GM12878 (cell line): Measurements from ENCODE around the gene TMEM163. TPM values are rescaled to one million over a fixed set of nuclear protein-coding genes. Genes with fewer than 3 reads are reported as not detected.

Experiments used
- ATAC-seq: fragments of 200-7000 bp; cut with Tn5 transposase; 3 replicates; pipeline ENCODE4 v1.9.1; 2020; ENCODE audit warnings: mild to moderate bottlenecking, moderate library complexity
- BruUV-seq: library from RNA; stranded (reverse); fragments of 400-500 nt; replicated peaks from 2 replicates; lab custom pipeline; 2021; lab: Mats Ljungman, UMichigan
- CTCF ChIA-PET: fragments of 300-600 bp; sonication (Branson Sonifier 250); formaldehyde crosslinking; extraction: SDS; loops from one replicate; lab custom pipeline; 2021; ENCODE audit warnings: inconsistent platforms; lab: Yijun Ruan, JAX
- POLR2A ChIA-PET: fragments of 350-600 bp; formaldehyde crosslinking; extraction: SDS; loops from one replicate; lab custom pipeline; 2021; ENCODE audit warnings: inconsistent platforms; lab: Charles Lee
- RAD21 ChIA-PET: fragments of 300-600 bp; sonication (Branson Sonifier 250); formaldehyde crosslinking; loops from one replicate; lab custom pipeline; 2023; ENCODE audit warnings: antibody characterized with exemption; ENCODE audit not compliant: unreplicated experiment; lab: Charles Lee
- SMC1A ChIA-PET: fragments of 300-600 bp; sonication (Branson Sonifier 250); formaldehyde crosslinking; loops from one replicate; lab custom pipeline; 2023; ENCODE audit not compliant: unreplicated experiment, uncharacterized antibody; lab: Charles Lee
- DNase-seq: peaks from one replicate; pipeline ENCODE4 v3.0.0-alpha.2; 2011; ENCODE audit warnings: low read depth, low spot score
- FAIRE-seq: peaks from 3 replicates; lab custom pipeline; 2011; peaks lifted over from hg19 to GRCh38; lab: Jason Lieb, UNC
- H2AFZ ChIP-seq: 2 replicates; pipeline ENCODE4 v1.6.0; 2011; ENCODE audit warnings: low read depth, low read length, control low read depth; ENCODE audit not compliant: control insufficient read depth
- H3K27ac ChIP-seq: 2 replicates; pipeline ENCODE4 v1.5.1; 2011; ENCODE audit warnings: control low read depth; ENCODE audit not compliant: control insufficient read depth, insufficient read depth
- H3K27me3 ChIP-seq, 2 experiments: replicated peaks in 1 of 2; 2 replicates each; pipeline versions ENCODE4 v1.6.0 to v1.6.1; 2011; ENCODE audit warnings: low read length in 1 of 2; ENCODE audit not compliant: control insufficient read depth in 2 of 2, insufficient read depth in 2 of 2
- H3K36me3 ChIP-seq, 2 experiments: 2 replicates each; pipeline ENCODE4 v1.5.1; 2011; ENCODE audit warnings: low read length in 1 of 2; ENCODE audit not compliant: control insufficient read depth in 2 of 2, insufficient read depth in 2 of 2
- H3K4me1 ChIP-seq: 2 replicates; pipeline ENCODE4 v1.6.1; 2011; ENCODE audit warnings: mild to moderate bottlenecking, low read length, moderate library complexity, mixed read lengths; ENCODE audit not compliant: control insufficient read depth, insufficient read depth
- H3K4me2 ChIP-seq: 2 replicates; pipeline ENCODE4 v1.6.0; 2011; ENCODE audit warnings: control low read depth; ENCODE audit not compliant: control insufficient read depth, insufficient read depth
- H3K4me3 ChIP-seq: fragments of 200-600 bp; sonication (generic); 2 replicates; pipeline ENCODE4 v1.5.1; 2016
- H3K79me2 ChIP-seq: 2 replicates; pipeline ENCODE4 v1.6.0; 2011; ENCODE audit warnings: low read length; ENCODE audit not compliant: control insufficient read depth, insufficient read depth
- H3K9ac ChIP-seq: 2 replicates; pipeline ENCODE4 v1.8.0; 2011; ENCODE audit warnings: low read length, control low read depth, mixed read lengths; ENCODE audit not compliant: control insufficient read depth, insufficient read depth
- H3K9me3 ChIP-seq: replicated peaks from 3 replicates; pipeline ENCODE4 v1.5.1; 2011; ENCODE audit warnings: mild to moderate bottlenecking, low read length; ENCODE audit not compliant: control insufficient read depth, insufficient read depth
- H4K20me1 ChIP-seq: 2 replicates; pipeline ENCODE4 v1.6.0; 2011; ENCODE audit not compliant: control insufficient read depth, insufficient read depth
- CBX5 ChIP-seq: sonication (generic); IDR thresholded peaks from 2 replicates; pipeline ENCODE4 v1.6.1; 2016; ENCODE audit warnings: low read depth, moderate library complexity, mild to moderate bottlenecking, inconsistent platforms
- CHD1 ChIP-seq: IDR thresholded peaks from 2 replicates; pipeline ENCODE4 v1.6.1; 2012; ENCODE audit warnings: low read depth, low read length, improper control_type of control experiment
- HDAC6 ChIP-seq: fragments of 200-600 bp; sonication (generic); IDR thresholded peaks from one replicate; pipeline ENCODE4 v1.8.0; 2017; ENCODE audit warnings: antibody characterized with exemption; ENCODE audit not compliant: unreplicated experiment
- HDGF ChIP-seq: fragments of 450-650 bp; IDR thresholded peaks from 2 replicates; pipeline ENCODE4 v1.6.1; 2016; ENCODE audit warnings: antibody characterized with exemption
- MEF2A ChIP-seq: IDR thresholded peaks from 2 replicates; pipeline ENCODE4 v1.6.1; 2011; ENCODE audit warnings: low read depth, mild to moderate bottlenecking, low read length, moderate library complexity; ENCODE audit not compliant: insufficient read depth
- POLR2AphosphoS5 ChIP-seq: IDR thresholded peaks from 2 replicates; pipeline ENCODE4 v1.6.1; 2011; ENCODE audit warnings: mild to moderate bottlenecking, low read length, inconsistent platforms
- RCOR1 ChIP-seq: conservative IDR thresholded peaks from 2 replicates; pipeline ENCODE4 v1.6.1; 2012; ENCODE audit warnings: low read depth, low read length, improper control_type of control experiment
- SMC3 ChIP-seq: IDR thresholded peaks from 2 replicates; pipeline ENCODE4 v1.6.1; 2011; ENCODE audit warnings: low read length, improper control_type of control experiment, borderline replicate concordance
- SREBF1 ChIP-seq: IDR thresholded peaks from 2 replicates; pipeline ENCODE4 v1.6.1; 2012; ENCODE audit warnings: mild to moderate bottlenecking, low read length
- SUPT20H ChIP-seq: IDR thresholded peaks from 2 replicates; pipeline ENCODE4 v1.6.1; 2011; ENCODE audit warnings: low read depth, mild to moderate bottlenecking, low read length, moderate library complexity, borderline replicate concordance; ENCODE audit not compliant: control insufficient read depth
- WRNIP1 ChIP-seq: IDR thresholded peaks from 2 replicates; pipeline ENCODE4 v1.6.1; 2011; ENCODE audit warnings: low read depth, low read length, improper control_type of control experiment, borderline replicate concordance
- WGBS: methylation state at CpG from one replicate; pipeline ENCODE4 v1.1.6; 2016; ENCODE audit warnings: low lambda C conversion rate; ENCODE audit not compliant: insufficient replicate concordance, insufficient coverage; ENCODE audit errors: missing lambda C conversion rate; 5-methylcytosine and 5-hydroxymethylcytosine counted together
- in situ Hi-C: fragments of 300-500 bp; cut with MboI; formaldehyde crosslinking; loops from 9 replicates; pipeline ENCODE4 v1.14.3; 2018; ENCODE audit warnings: mixed read lengths
- intact Hi-C: fragments of 100-400 bp; cut with micrococcal nuclease; formaldehyde crosslinking; loops from one replicate; pipeline ENCODE4 v1.14.2; 2022; ENCODE audit not compliant: unreplicated experiment
- polyA plus RNA-seq, 11 experiments: library from polyadenylated mRNA; depleted of rRNA in 4 of 11; unstranded in 6 of 11; stranded (reverse) in 5 of 11; fragments of >200 nt; fragmentation: Nextera tagmentation in 4 of 11; fragmentation: Illumina TruSeq in 1 of 11; extraction: Ambion mirVana in 4 of 11; extraction: Trizol in 1 of 11; gene quantifications; 1 replicate in 1 of 11; 2 replicates in 10 of 11; pipeline versions ENCODE4 v1.2.1 to v1.2.3, GENCODE V29; 2011 to 2016; ENCODE audit warnings: inconsistent platforms in 2 of 11, missing spikeins in 2 of 11, low read depth in 1 of 11
- total RNA-seq, 4 experiments: library from RNA; depleted of rRNA in 3 of 4; stranded (reverse); fragments of >200 nt in 3 of 4; fragmentation: Illumina TruSeq in 1 of 4; extraction: Trizol in 1 of 4; gene quantifications; 2 replicates each; pipeline versions ENCODE4 v1.2.1 to v1.2.3, GENCODE V29; 2013 to 2021
- TF ChIP-seq, protein P1 (sequence below): fragments of 150-350 bp; IDR thresholded peaks from 2 replicates; pipeline ENCODE4 v1.6.1; 2014; ENCODE audit warnings: mild to moderate bottlenecking, low read depth, low read length

The TMEM163 gene
- total and polyA plus RNA-seq, 10 of the 15 experiments (the other 5 are each of a cell fraction or from before 2014, with no cell fraction given), result 0.05 to 0.11 (median 0.07) TPM; not detected in 4

DNA sequence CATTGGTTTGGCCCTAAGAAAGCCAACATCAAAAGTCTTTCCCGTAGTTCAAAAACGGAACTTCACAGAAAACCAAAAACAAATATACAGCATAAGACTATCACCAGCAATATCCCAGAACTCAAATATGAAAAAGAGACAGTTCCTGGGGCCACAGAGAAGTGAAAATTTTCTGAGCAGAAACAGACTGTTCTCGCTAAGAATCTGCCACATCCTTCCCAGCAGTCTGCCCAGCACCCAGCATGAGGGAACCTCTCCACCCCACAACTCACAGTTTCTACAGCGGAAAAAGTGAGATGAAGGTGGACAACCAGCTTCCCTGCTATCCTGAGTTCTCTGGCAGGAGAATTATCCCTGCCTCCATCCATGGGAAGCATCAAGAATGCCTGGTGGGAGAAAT, 26.7 kb upstream of the TMEM163 start:
- SMC1A ChIA-PET, result no interaction called here
- Histone ChIP-seq H4K20me1 (no peaks in the 10 kb centered on the region), H3K36me3 (no peaks in the 10 kb centered on the region), H3K4me1 (peaks cover 13% of the 10 kb centered on the region), H2AFZ (no peak overlapping the region), H3K4me3 (no peak overlapping the region), H3K9ac (no peak overlapping the region), H3K4me2 (no peak overlapping the region), H3K27me3 (no peaks in the 10 kb centered on the region), H3K79me2 (no peaks in the 10 kb centered on the region), H3K9me3 (no peaks in the 10 kb centered on the region), H3K27ac (no peak overlapping the region)
- ATAC-seq (no peak), FAIRE-seq (no peak), DNase-seq (no peak)
- WGBS, result 16% methylated on average over 4 of the region's 4 CpGs
- BruUV-seq, result no TSS peak
- in situ Hi-C loops (no loop called here), intact Hi-C loops (no loop called here)
- CTCF ChIA-PET, result no interaction called here
- POLR2A ChIA-PET, result no interaction called here
- TF ChIP-seq SMC3 (no peak), CHD1 (no peak), RCOR1 (no peak), HDAC6 (no peak), SREBF1 (no peak), HDGF (no peak), WRNIP1 (no peak), SUPT20H (no peak), MEF2A (no peak), POLR2AphosphoS5 (no peak), CBX5 (no peak)
- TF ChIP-seq, protein P1, sequence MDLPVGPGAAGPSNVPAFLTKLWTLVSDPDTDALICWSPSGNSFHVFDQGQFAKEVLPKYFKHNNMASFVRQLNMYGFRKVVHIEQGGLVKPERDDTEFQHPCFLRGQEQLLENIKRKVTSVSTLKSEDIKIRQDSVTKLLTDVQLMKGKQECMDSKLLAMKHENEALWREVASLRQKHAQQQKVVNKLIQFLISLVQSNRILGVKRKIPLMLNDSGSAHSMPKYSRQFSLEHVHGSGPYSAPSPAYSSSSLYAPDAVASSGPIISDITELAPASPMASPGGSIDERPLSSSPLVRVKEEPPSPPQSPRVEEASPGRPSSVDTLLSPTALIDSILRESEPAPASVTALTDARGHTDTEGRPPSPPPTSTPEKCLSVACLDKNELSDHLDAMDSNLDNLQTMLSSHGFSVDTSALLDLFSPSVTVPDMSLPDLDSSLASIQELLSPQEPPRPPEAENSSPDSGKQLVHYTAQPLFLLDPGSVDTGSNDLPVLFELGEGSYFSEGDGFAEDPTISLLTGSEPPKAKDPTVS, result no peak
- RAD21 ChIA-PET, result no interaction called here
